Globus pallidus (tissue), 1 donor: ENCODE results near the gene ATP8A1.
"Not testable (repeated sequence)": the region's sequence is repeated elsewhere in the genome, so short reads cannot be mapped to it uniquely, and the experiment has no call there.

Source experiments
- DNase-seq: peaks from one replicate; pipeline ENCODE4 v3.0.0-alpha.2; 2015; ENCODE audit warnings: low spot score

ATP8A1 gene

GRCh38 chr4:42404001-42404400 lies 252.9 kb downstream of the ATP8A1 start:
- no peak for DNase-seq

- DNase-seq = no peak
These were observed 255.7 kb downstream of the ATP8A1 start for GRCh38 chr4:42401171-42401570.

GRCh38 chr4:42399393-42399792 lies 257.5 kb downstream of the ATP8A1 start:
- no peak for DNase-seq

- no peak for DNase-seq
These were observed 258.0 kb downstream of the ATP8A1 start for GRCh38 chr4:42398871-42399331.

- no peak for DNase-seq
These were observed 258.6 kb downstream of the ATP8A1 start for GRCh38 chr4:42398171-42398870.

GRCh38 chr4:42397635-42398170 lies 259.2 kb downstream of the ATP8A1 start:
- peak; percentile 5 for DNase-seq

GRCh38 chr4:42396752-42397634 lies 259.9 kb downstream of the ATP8A1 start, which contains the start of gene SHISA3:
TSS of gene SHISA3 (plus strand) at chr4:42397488. CDS start at chr4:42398057, 569 bp downstream.
- DNase-seq = no peak

- DNase-seq = no peak
These were observed 260.5 kb downstream of the ATP8A1 start for GRCh38 chr4:42396361-42396751.

- no peak for DNase-seq
These were observed 261.3 kb downstream of the ATP8A1 start for GRCh38 chr4:42395595-42395994.

- no peak for DNase-seq
These were observed 264.5 kb downstream of the ATP8A1 start for GRCh38 chr4:42392436-42392835.

GRCh38 chr4:42391981-42392380 lies 264.9 kb downstream of the ATP8A1 start:
- no peak for DNase-seq

- DNase-seq = no peak
These were observed 265.6 kb downstream of the ATP8A1 start for GRCh38 chr4:42391355-42391664.

- no peak for DNase-seq
These were observed 266.1 kb downstream of the ATP8A1 start for GRCh38 chr4:42390622-42391354.

GRCh38 chr4:42385516-42385915 lies 271.4 kb downstream of the ATP8A1 start:
- no peak for DNase-seq

- DNase-seq = no peak
These were observed 275.2 kb downstream of the ATP8A1 start for GRCh38 chr4:42381666-42382065.

GRCh38 chr4:42377497-42377896 lies 279.4 kb downstream of the ATP8A1 start:
- DNase-seq = no peak

GRCh38 chr4:42372303-42372702 lies 284.6 kb downstream of the ATP8A1 start:
- not testable (repeated sequence) for DNase-seq

GRCh38 chr4:42371305-42372252 lies 285.3 kb downstream of the ATP8A1 start:
- peak; percentile 58 for DNase-seq

GRCh38 chr4:42369489-42369888 lies 287.4 kb downstream of the ATP8A1 start:
- no peak for DNase-seq

GRCh38 chr4:42366959-42367358 lies 289.9 kb downstream of the ATP8A1 start:
- no peak for DNase-seq
